K562 (cell line): ENCODE measurements around the gene R3HDM1. TPM values are rescaled to one million over a fixed set of nuclear protein-coding genes. Genes with fewer than 3 reads are reported as not detected.
A peak's percentile ranks its signal among the peaks of the same experiment; 100 is the strongest.

Experiments
- ARNT ChIP-seq, 2 experiments: fragments of 450-650 bp; IDR thresholded peaks; 2 replicates each; pipeline ENCODE4 v1.6.1; 2016; ENCODE audit warnings: mild to moderate bottlenecking in 1 of 2
- BACH1 ChIP-seq: fragments of 200-800 bp; sonication (Bioruptor generic); IDR thresholded peaks from 2 replicates; pipeline ENCODE4 v1.6.1; 2016; ENCODE audit warnings: missing genetic modification characterization, missing compliant biosample characterization
- EP300 ChIP-seq: IDR thresholded peaks from 2 replicates; pipeline ENCODE4 v1.6.1; 2012; ENCODE audit warnings: low read length, improper control_type of control experiment
- ETV1 ChIP-seq: fragments of 450-650 bp; conservative IDR thresholded peaks from 2 replicates; pipeline ENCODE4 v1.6.1; 2016; ENCODE audit warnings: missing genetic modification characterization, control low read depth, low read depth, missing compliant biosample characterization
- GABPB1 ChIP-seq: sonication (generic); formaldehyde crosslinking; IDR thresholded peaks from 2 replicates; pipeline ENCODE4 v1.8.0; 2022; ENCODE audit warnings: mild to moderate bottlenecking, missing genetic modification reagents
- KDM1A ChIP-seq, 2 experiments: fragments of 450-650 bp; IDR thresholded peaks; 2 replicates each; pipeline ENCODE4 v1.6.1; 2016; ENCODE audit warnings: mild to moderate bottlenecking in 2 of 2
- NCOA2 ChIP-seq, 2 experiments: fragments of 450-650 bp; IDR thresholded peaks; 2 replicates each; pipeline ENCODE4 v1.6.1; 2018; ENCODE audit warnings: mild to moderate bottlenecking in 2 of 2, moderate library complexity in 1 of 2; ENCODE audit not compliant: partially characterized antibody in 2 of 2
- NFIX ChIP-seq: fragments of 250-450 bp; sonication (Bioruptor Pico); IDR thresholded peaks from 2 replicates; pipeline ENCODE4 v1.4.0; 2020; ENCODE audit warnings: low read depth, mild to moderate bottlenecking, moderate library complexity
- NRF1 ChIP-seq, 2 experiments: fragments of 450-650 bp; IDR thresholded peaks in 1 of 2; conservative IDR thresholded peaks in 1 of 2; 2 replicates each; pipeline ENCODE4 v1.6.1; 2014; ENCODE audit warnings: mild to moderate bottlenecking in 2 of 2
- POU5F1 ChIP-seq: fragments of 150-350 bp; IDR thresholded peaks from 2 replicates; pipeline ENCODE4 v1.6.1; 2014; ENCODE audit warnings: borderline replicate concordance, low read length, low read depth, mild to moderate bottlenecking; ENCODE audit not compliant: partially characterized antibody
- REST ChIP-seq, 2 experiments: fragments of 450-650 bp; formaldehyde crosslinking in 1 of 2; IDR thresholded peaks; 2 replicates each; pipeline versions ENCODE4 v1.4.0 to v1.6.1; 2014 to 2020; ENCODE audit warnings: mild to moderate bottlenecking in 2 of 2, borderline replicate concordance in 1 of 2, low read depth in 1 of 2
- RFX5 ChIP-seq: IDR thresholded peaks from 2 replicates; pipeline ENCODE4 v1.6.1; 2011; ENCODE audit warnings: low read depth, mild to moderate bottlenecking, improper control_type of control experiment, low read length
- SRSF3 ChIP-seq: fragments of 200-400 bp; formaldehyde crosslinking; IDR thresholded peaks from 2 replicates; pipeline ENCODE4 v1.6.1; 2016; ENCODE audit warnings: mild to moderate bottlenecking, low read length, moderate library complexity; ENCODE audit not compliant: insufficient read depth
- SRSF7 ChIP-seq: fragments of 200-400 bp; formaldehyde crosslinking; optimal IDR thresholded peaks from 2 replicates; pipeline ENCODE3; 2017; ENCODE audit warnings: mild to moderate bottlenecking, low read depth, low read length
- TAF15 ChIP-seq: fragments of 200-400 bp; formaldehyde crosslinking; IDR thresholded peaks from 2 replicates; pipeline ENCODE4 v1.6.1; 2017; ENCODE audit warnings: mild to moderate bottlenecking, low read depth, low read length, moderate library complexity
- TFAP4 ChIP-seq: sonication (generic); formaldehyde crosslinking; IDR thresholded peaks from 2 replicates; pipeline ENCODE4 v1.8.0; 2022; ENCODE audit warnings: missing genetic modification reagents, mild to moderate bottlenecking, moderate library complexity, borderline replicate concordance
- ZNF140 ChIP-seq: fragments of 250-450 bp; sonication (Bioruptor Pico); IDR thresholded peaks from 2 replicates; pipeline ENCODE4 v1.8.0; 2021; ENCODE audit warnings: moderate library complexity, mild to moderate bottlenecking, inconsistent platforms
- ZSCAN32 ChIP-seq: fragments of 450-650 bp; formaldehyde crosslinking; IDR thresholded peaks from 2 replicates; pipeline ENCODE4 v1.4.0; 2020; ENCODE audit warnings: mild to moderate bottlenecking, moderate library complexity
- polyA plus RNA-seq, 8 experiments: library from polyadenylated mRNA; depleted of rRNA in 4 of 8; stranded (reverse) in 5 of 8; unstranded in 3 of 8; fragments of >200 nt; fragmentation: Nextera tagmentation in 2 of 8; fragmentation: Illumina TruSeq in 1 of 8; extraction: Ambion mirVana in 2 of 8; extraction: Trizol in 1 of 8; gene quantifications; 2 replicates each; pipeline versions ENCODE4 v1.2.1 to v1.2.3, GENCODE V29; 2011 to 2014; ENCODE audit warnings: inconsistent platforms in 1 of 8, missing spikeins in 1 of 8
- total RNA-seq, 7 experiments: library from RNA; depleted of rRNA in 6 of 7; stranded (reverse); fragments of >200 nt in 6 of 7; fragmentation: Illumina TruSeq in 2 of 7; extraction: Trizol in 2 of 7; gene quantifications; 2 replicates each; pipeline versions ENCODE4 v1.2.1 to v1.2.3, GENCODE V29; 2011 to 2021; ENCODE audit warnings: low replicate concordance in 1 of 7
- TF ChIP-seq, protein P1 (sequence below), 3 experiments: IDR thresholded peaks in 2 of 3; conservative IDR thresholded peaks in 1 of 3; 2 replicates each; pipeline ENCODE4 v1.5.1; 2011 to 2012; ENCODE audit warnings: low read length in 3 of 3, mild to moderate bottlenecking in 3 of 3, control low read depth in 2 of 3, improper control_type of control experiment in 1 of 3, inconsistent platforms in 1 of 3, low read depth in 1 of 3, mixed read lengths in 1 of 3, moderate library complexity in 1 of 3; ENCODE audit not compliant: insufficient read depth in 2 of 3

The R3HDM1 gene
- total and polyA plus RNA-seq, 9 of the 15 experiments (the other 6 are each of a cell fraction or from before 2014, with no cell fraction given), result 12.4 to 89.4 (median 31.0) TPM

GRCh38 chr2:135600915-135601314 is 69.6 kb downstream of the R3HDM1 start (continued):
- TF ChIP-seq REST (IDR thresholded peaks at IDR 0.05; ENCODE audit: borderline replicate concordance), result peak; percentile 42; the same call in 1 of the 2 replicates
- no peak for TF ChIP-seq REST (CRISPR knock-in tag; IDR thresholded peaks at IDR 0.05; ENCODE audit: low read depth)
- no peak for TF ChIP-seq SRSF7
- TF ChIP-seq POU5F1, result no peak
- TF ChIP-seq RFX5, result no peak
- TF ChIP-seq TFAP4, result no peak
- no peak for TF ChIP-seq NCOA2 (IDR thresholded peaks at IDR 0.05; ENCODE audit: partially characterized antibody in 2 of 2)
- TF ChIP-seq KDM1A (IDR thresholded peaks at IDR 0.05), result no peak
- TF ChIP-seq SRSF3, result no peak
- no peak for TF ChIP-seq ZSCAN32
- no peak for TF ChIP-seq NFIX (CRISPR knock-in tag)
- TF ChIP-seq TAF15, result no peak
- TF ChIP-seq ARNT (IDR thresholded peaks at IDR 0.05), result no peak
- TF ChIP-seq, protein P1, sequence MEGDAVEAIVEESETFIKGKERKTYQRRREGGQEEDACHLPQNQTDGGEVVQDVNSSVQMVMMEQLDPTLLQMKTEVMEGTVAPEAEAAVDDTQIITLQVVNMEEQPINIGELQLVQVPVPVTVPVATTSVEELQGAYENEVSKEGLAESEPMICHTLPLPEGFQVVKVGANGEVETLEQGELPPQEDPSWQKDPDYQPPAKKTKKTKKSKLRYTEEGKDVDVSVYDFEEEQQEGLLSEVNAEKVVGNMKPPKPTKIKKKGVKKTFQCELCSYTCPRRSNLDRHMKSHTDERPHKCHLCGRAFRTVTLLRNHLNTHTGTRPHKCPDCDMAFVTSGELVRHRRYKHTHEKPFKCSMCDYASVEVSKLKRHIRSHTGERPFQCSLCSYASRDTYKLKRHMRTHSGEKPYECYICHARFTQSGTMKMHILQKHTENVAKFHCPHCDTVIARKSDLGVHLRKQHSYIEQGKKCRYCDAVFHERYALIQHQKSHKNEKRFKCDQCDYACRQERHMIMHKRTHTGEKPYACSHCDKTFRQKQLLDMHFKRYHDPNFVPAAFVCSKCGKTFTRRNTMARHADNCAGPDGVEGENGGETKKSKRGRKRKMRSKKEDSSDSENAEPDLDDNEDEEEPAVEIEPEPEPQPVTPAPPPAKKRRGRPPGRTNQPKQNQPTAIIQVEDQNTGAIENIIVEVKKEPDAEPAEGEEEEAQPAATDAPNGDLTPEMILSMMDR (IDR thresholded peaks at IDR 0.05 in 2 of 3, conservative IDR thresholded peaks at IDR 0.05 in 1 of 3; ENCODE audit: insufficient read depth in 2 of 3, low read depth in 1 of 3, low read length in 3 of 3), result peak in 2 of 3 experiments; percentile 5 to 49; a peak in 3 of 6 replicates
- TF ChIP-seq ETV1 (tag), result no peak
- TF ChIP-seq EP300, result no peak
- TF ChIP-seq GABPB1 (CRISPR knock-in tag), result no peak
- TF ChIP-seq ZNF140 (CRISPR knock-in tag), result no peak
- TF ChIP-seq NRF1 (conservative IDR thresholded peaks at IDR 0.05 in 1 of 2, IDR thresholded peaks at IDR 0.05 in 1 of 2), result no peak
- no peak for TF ChIP-seq BACH1 (tag)
